H1 (cell line): ENCODE data around the gene OTUB1. TPM values are rescaled to one million over a fixed set of nuclear protein-coding genes. Genes with fewer than 3 reads are reported as not detected.

Source experiments
- CTCF ChIA-PET: fragments of 300-600 bp; sonication (Branson Sonifier 250); formaldehyde crosslinking; loops from one replicate; lab custom pipeline; 2021; ENCODE audit not compliant: partially characterized antibody; lab: Charles Lee
- POLR2A ChIA-PET: fragments of 300-600 bp; sonication (Branson Sonifier 250); formaldehyde crosslinking; loops from one replicate; lab custom pipeline; 2021; ENCODE audit warnings: inconsistent platforms; ENCODE audit not compliant: partially characterized antibody; lab: Charles Lee
- DNase-seq, 2 experiments: peaks; one replicate each; pipeline versions ENCODE4 v3.0.0 to v3.0.0-alpha.2; 2010 to 2022; ENCODE audit warnings: low spot score in 2 of 2, low read depth in 1 of 2, mixed read lengths in 1 of 2
- FAIRE-seq: peaks from 2 replicates; lab custom pipeline; 2011; peaks lifted over from hg19 to GRCh38; lab: Jason Lieb, UNC
- H2AFZ ChIP-seq: 2 replicates; pipeline ENCODE4 v1.8.1; 2012; ENCODE audit warnings: low read length, inconsistent platforms
- H2AK5ac ChIP-seq: 2 replicates; pipeline ENCODE4 v1.6.1; 2013; ENCODE audit warnings: low read depth, low read length
- H2BK120ac ChIP-seq: replicated peaks from 2 replicates; pipeline ENCODE3; 2013; ENCODE audit warnings: low read depth, low read length, inconsistent platforms
- H2BK12ac ChIP-seq: 2 replicates; pipeline ENCODE4 v1.6.1; 2013; ENCODE audit warnings: low read depth, low read length
- H2BK15ac ChIP-seq: 2 replicates; pipeline ENCODE4 v1.6.1; 2013; ENCODE audit warnings: low read length
- H2BK20ac ChIP-seq: 2 replicates; pipeline ENCODE4 v1.6.1; 2013; ENCODE audit warnings: low read length
- H2BK5ac ChIP-seq: 2 replicates; pipeline ENCODE4 v1.6.1; 2013; ENCODE audit warnings: low read depth, low read length
- H3K14ac ChIP-seq: 2 replicates; pipeline ENCODE4 v1.6.1; 2013; ENCODE audit warnings: inconsistent platforms; ENCODE audit not compliant: insufficient read length
- H3K18ac ChIP-seq: 2 replicates; pipeline ENCODE4 v1.6.1; 2013; ENCODE audit warnings: low read length; ENCODE audit errors: extremely low read depth
- H3K23ac ChIP-seq: 2 replicates; pipeline ENCODE4 v1.6.1; 2013; ENCODE audit warnings: inconsistent platforms; ENCODE audit not compliant: insufficient read length
- H3K23me2 ChIP-seq: 2 replicates; pipeline ENCODE4 v1.6.1; 2013; ENCODE audit warnings: low read depth, low read length
- H3K27ac ChIP-seq: 2 replicates; pipeline ENCODE4 v1.6.1; 2011; ENCODE audit warnings: low read depth, low read length, inconsistent platforms
- H3K27me3 ChIP-seq, 4 experiments: replicated peaks in 1 of 4; 1 replicate in 1 of 4; 2 replicates in 3 of 4; pipeline versions ENCODE4 v1.6.1 to v1.8.1; 2011 to 2013; ENCODE audit warnings: low read length in 3 of 4, mild to moderate bottlenecking in 3 of 4, inconsistent platforms in 2 of 4, mixed read lengths in 2 of 4, moderate library complexity in 1 of 4; ENCODE audit not compliant: control insufficient read depth in 3 of 4, insufficient read depth in 3 of 4; ENCODE audit errors: extremely low read depth in 1 of 4
- H3K36me3 ChIP-seq, 4 experiments: 2 replicates each; pipeline versions ENCODE4 v1.6.1 to v1.8.1; 2011 to 2013; ENCODE audit warnings: mild to moderate bottlenecking in 4 of 4, low read length in 3 of 4, moderate library complexity in 2 of 4, control low read depth in 1 of 4, inconsistent platforms in 1 of 4; ENCODE audit not compliant: insufficient read depth in 4 of 4, control insufficient read depth in 2 of 4
- H3K4ac ChIP-seq: replicated peaks from 2 replicates; pipeline ENCODE3; 2013; ENCODE audit warnings: low read length, low read depth, mixed read lengths, inconsistent platforms; ENCODE audit not compliant: insufficient read length
- H3K4me1 ChIP-seq, 4 experiments: replicated peaks in 1 of 4; 1 replicate in 1 of 4; 2 replicates in 3 of 4; pipeline versions ENCODE4 v1.6.1 to v1.8.1; 2011 to 2013; ENCODE audit warnings: low read length in 3 of 4, inconsistent platforms in 2 of 4, mixed read lengths in 1 of 4; ENCODE audit not compliant: insufficient read depth in 4 of 4, control insufficient read depth in 3 of 4
- H3K4me2 ChIP-seq, 2 experiments: 2 replicates each; pipeline versions ENCODE4 v1.6.1 to v1.8.1; 2011 to 2013; ENCODE audit warnings: low read depth in 2 of 2, low read length in 2 of 2, control low read depth in 1 of 2, inconsistent platforms in 1 of 2, mild to moderate bottlenecking in 1 of 2; ENCODE audit not compliant: insufficient read depth in 1 of 2
- H3K4me3 ChIP-seq, 4 experiments: fragments of 200-600, 300-600 bp in 1 of 4; sonication (generic), shearing (Covaris generic), sonication (Bioruptor Twin) in 1 of 4; 2 replicates each; pipeline versions ENCODE4 v1.5.1 to v1.8.1; 2011 to 2016; ENCODE audit warnings: low read length in 4 of 4, low read depth in 3 of 4, control low read depth in 2 of 4, inconsistent platforms in 2 of 4, mild to moderate bottlenecking in 2 of 4, mixed read lengths in 1 of 4, moderate library complexity in 1 of 4; ENCODE audit not compliant: insufficient read depth in 2 of 4; ENCODE audit errors: extremely low read depth in 1 of 4
- H3K56ac ChIP-seq: replicated peaks from 2 replicates; pipeline ENCODE3; 2013; ENCODE audit warnings: low read depth, mild to moderate bottlenecking, mixed read lengths, low read length, inconsistent platforms; ENCODE audit not compliant: insufficient read length
- H3K79me1 ChIP-seq: 2 replicates; pipeline ENCODE4 v1.6.1; 2013; ENCODE audit warnings: low read depth, low read length, control low read depth
- H3K79me2 ChIP-seq, 2 experiments: 2 replicates each; pipeline versions ENCODE4 v1.6.1 to v1.8.1; 2012 to 2013; ENCODE audit warnings: low read length in 2 of 2, mild to moderate bottlenecking in 2 of 2, inconsistent platforms in 1 of 2; ENCODE audit not compliant: insufficient read depth in 2 of 2, control insufficient read depth in 1 of 2
- H3K9ac ChIP-seq, 4 experiments: replicated peaks in 1 of 4; 1 replicate in 1 of 4; 2 replicates in 3 of 4; pipeline versions ENCODE4 v1.6.1 to v1.8.1; 2011 to 2013; ENCODE audit warnings: low read depth in 3 of 4, low read length in 3 of 4, control low read depth in 2 of 4, mild to moderate bottlenecking in 2 of 4, moderate library complexity in 2 of 4, inconsistent platforms in 1 of 4; ENCODE audit errors: extremely low read depth in 1 of 4
- H3K9me3 ChIP-seq, 2 experiments: 2 replicates each; pipeline versions ENCODE4 v1.6.1 to v1.8.1; 2012 to 2013; ENCODE audit warnings: mild to moderate bottlenecking in 2 of 2, moderate library complexity in 2 of 2, control low read depth in 1 of 2, inconsistent platforms in 1 of 2, low read depth in 1 of 2, low read length in 1 of 2, mixed read lengths in 1 of 2; ENCODE audit not compliant: insufficient read depth in 2 of 2
- H4K20me1 ChIP-seq, 2 experiments: replicated peaks in 1 of 2; 2 replicates each; pipeline versions ENCODE3 to v1.8.1; 2011 to 2013; ENCODE audit warnings: inconsistent platforms in 2 of 2, low read length in 2 of 2, mild to moderate bottlenecking in 1 of 2; ENCODE audit not compliant: insufficient read depth in 2 of 2, control insufficient read depth in 1 of 2
- H4K5ac ChIP-seq: 2 replicates; pipeline ENCODE4 v1.6.1; 2013; ENCODE audit warnings: low read length, low read depth, mixed read lengths, inconsistent platforms; ENCODE audit not compliant: insufficient read length
- H4K8ac ChIP-seq: 2 replicates; pipeline ENCODE4 v1.8.0; 2013; ENCODE audit warnings: mild to moderate bottlenecking, moderate library complexity, low read length, inconsistent platforms; ENCODE audit not compliant: insufficient read depth; ENCODE audit errors: extremely low read depth
- H4K91ac ChIP-seq: replicated peaks from 2 replicates; pipeline ENCODE3; 2013; ENCODE audit warnings: low read length, mixed read lengths, inconsistent platforms; ENCODE audit not compliant: insufficient read length
- BRCA1 ChIP-seq: IDR thresholded peaks from 2 replicates; pipeline ENCODE4 v1.6.1; 2012; ENCODE audit warnings: low read depth, low read length, improper control_type of control experiment
- CBX5 ChIP-seq: fragments of 300-800, 300-1000 bp; sonication (generic); IDR thresholded peaks from 2 replicates; pipeline ENCODE4 v1.7.1; 2016; ENCODE audit warnings: antibody characterized with exemption, low read length, low read depth
- CTBP2 ChIP-seq: IDR thresholded peaks from 2 replicates; pipeline ENCODE4 v1.7.0; 2011; ENCODE audit warnings: borderline replicate concordance, mild to moderate bottlenecking, moderate library complexity, mixed read lengths, low read length; ENCODE audit not compliant: insufficient read depth, insufficient read length
- GABPA ChIP-seq: IDR thresholded peaks from 2 replicates; pipeline ENCODE4 v1.6.1; 2011; ENCODE audit warnings: mild to moderate bottlenecking, low read length, moderate library complexity, borderline replicate concordance; ENCODE audit not compliant: insufficient read depth
- HDAC2 ChIP-seq, 2 experiments: fragments of 300-600 bp in 1 of 2; sonication (generic) in 1 of 2; IDR thresholded peaks; 2 replicates each; pipeline ENCODE4 v1.6.1; 2011 to 2012; ENCODE audit warnings: low read depth in 2 of 2, low read length in 2 of 2, mild to moderate bottlenecking in 2 of 2, moderate library complexity in 2 of 2, borderline replicate concordance in 1 of 2, inconsistent platforms in 1 of 2
- JUND ChIP-seq: IDR thresholded peaks from 2 replicates; pipeline ENCODE4 v1.6.1; 2011; ENCODE audit warnings: mild to moderate bottlenecking, improper control_type of control experiment, low read length
- KDM4A ChIP-seq: IDR thresholded peaks from one replicate; pipeline ENCODE4 v1.7.1; 2012; ENCODE audit warnings: low read depth, mild to moderate bottlenecking, moderate library complexity, low read length, inconsistent platforms; ENCODE audit not compliant: severe bottlenecking
- RXRA ChIP-seq: IDR thresholded peaks from 2 replicates; pipeline ENCODE4 v1.6.1; 2011; ENCODE audit warnings: low read depth, mild to moderate bottlenecking, low read length, moderate library complexity; ENCODE audit not compliant: insufficient read depth
- SIN3A ChIP-seq, 2 experiments: IDR thresholded peaks in 1 of 2; conservative IDR thresholded peaks in 1 of 2; 2 replicates each; pipeline ENCODE4 v1.6.1; 2011 to 2012; ENCODE audit warnings: low read length in 2 of 2, improper control_type of control experiment in 1 of 2, low read depth in 1 of 2, mild to moderate bottlenecking in 1 of 2
- SP1 ChIP-seq: IDR thresholded peaks from 2 replicates; pipeline ENCODE4 v1.6.1; 2011; ENCODE audit warnings: low read depth, low read length
- SP4 ChIP-seq: IDR thresholded peaks from 2 replicates; pipeline ENCODE4 v1.6.1; 2012; ENCODE audit warnings: low read length, inconsistent platforms
- WGBS, 2 experiments: shearing (Covaris generic) in 1 of 2; methylation state at CpG; one replicate each; pipeline versions ENCODE4 v1.1.6 to v1.1.7; 2013 to 2015; ENCODE audit warnings: low lambda C conversion rate in 2 of 2, mixed read lengths in 2 of 2, inconsistent platforms in 1 of 2, low coverage in 1 of 2, missing lambda C conversion rate in 1 of 2; ENCODE audit not compliant: insufficient replicate concordance in 2 of 2, insufficient coverage in 1 of 2, insufficient read length in 1 of 2; ENCODE audit errors: extremely low coverage in 1 of 2, missing lambda C conversion rate in 1 of 2; 5-methylcytosine and 5-hydroxymethylcytosine counted together
- polyA plus RNA-seq, 7 experiments: library from polyadenylated mRNA; depleted of rRNA in 3 of 7; stranded (reverse) in 5 of 7; unstranded in 2 of 7; fragments of >200 nt in 5 of 7; fragments of 200-250 nt in 2 of 7; gene quantifications; 1 replicate in 5 of 7; 2 replicates in 1 of 7; 4 replicates in 1 of 7; pipeline versions ENCODE4 v1.2.1 to v1.2.3, GENCODE V29; 2011 to 2013; ENCODE audit warnings: missing spikeins in 2 of 7, mixed read lengths in 2 of 7
- total RNA-seq: library from RNA; stranded (reverse); fragmentation: NEBNext Ultra II Directional; extraction: Animal tissue kit (Norgen Biotek cat#: 25700); gene quantifications from 2 replicates; pipeline ENCODE4 v1.2.1, GENCODE V29; 2021
- TF ChIP-seq, protein P1 (sequence below): IDR thresholded peaks from 2 replicates; pipeline ENCODE4 v1.6.1; 2012; ENCODE audit warnings: inconsistent platforms

OTUB1 gene
- total and polyA plus RNA-seq, 2 of the 8 experiments (the other 6 are each of a cell fraction or from before 2014, with no cell fraction given), result 110 to 274 TPM

DNA sequence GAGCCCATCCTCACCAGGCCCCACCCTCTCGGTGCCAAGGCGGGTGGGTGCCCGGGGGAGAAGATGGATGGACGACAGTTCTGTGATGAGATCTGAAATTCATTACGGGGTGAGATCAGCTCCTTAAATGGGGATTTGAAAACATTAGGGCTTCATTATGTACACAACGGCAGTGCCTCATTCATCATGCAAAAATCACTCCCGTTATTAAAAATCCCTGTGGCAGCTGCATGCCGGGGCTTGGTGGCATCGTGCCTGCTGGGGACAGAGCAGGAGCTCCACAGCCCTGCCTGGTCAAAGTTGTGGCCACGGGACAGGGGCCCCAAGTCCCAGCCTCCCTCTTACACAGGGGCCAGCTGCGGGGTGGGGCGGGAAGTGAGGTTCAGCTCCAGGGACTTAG, 20.2 kb downstream of the OTUB1 start:
- no peaks in the 10 kb centered on the region; the same call in 1 of the 2 replicates for H3K79me1 ChIP-seq
- WGBS, 2 experiments, result 90% methylated on average over 12 of the region's 12 CpGs; no CpG with 5 or more reads in 1 of the 2 experiments
- no peak overlapping the region for H3K4ac ChIP-seq
- no peak overlapping the region for H2AFZ ChIP-seq
- TF ChIP-seq HDAC2 (IDR thresholded peaks at IDR 0.05; ENCODE audit: borderline replicate concordance in 1 of 2, low read depth in 2 of 2, low read length in 2 of 2) (no peak), SP4 (no peak), SP1 (no peak), BRCA1 (no peak), CBX5 (no peak), JUND (no peak), CTBP2 (no peak), SIN3A (conservative IDR thresholded peaks at IDR 0.05 in 1 of 2, IDR thresholded peaks at IDR 0.05 in 1 of 2; ENCODE audit: low read depth in 1 of 2, low read length in 2 of 2) (no peak), KDM4A (no peak), GABPA (no peak), RXRA (no peak)
- TF ChIP-seq, protein P1, sequence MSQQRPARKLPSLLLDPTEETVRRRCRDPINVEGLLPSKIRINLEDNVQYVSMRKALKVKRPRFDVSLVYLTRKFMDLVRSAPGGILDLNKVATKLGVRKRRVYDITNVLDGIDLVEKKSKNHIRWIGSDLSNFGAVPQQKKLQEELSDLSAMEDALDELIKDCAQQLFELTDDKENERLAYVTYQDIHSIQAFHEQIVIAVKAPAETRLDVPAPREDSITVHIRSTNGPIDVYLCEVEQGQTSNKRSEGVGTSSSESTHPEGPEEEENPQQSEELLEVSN, result no peak
- TF ChIP-seq, all 59 proteins: peak for 0
- Histone ChIP-seq H2BK5ac (no peak overlapping the region), H4K8ac (no peak overlapping the region), H3K27me3 (peaks cover 32 to 89% (median 74%) of the 10 kb centered on the region in 4 experiments), H2AK5ac (no peak overlapping the region), H3K36me3 (no peaks in the 10 kb centered on the region), H2BK12ac (no peak overlapping the region), H4K91ac (no peak overlapping the region), H3K23me2 (peaks cover 21% of the 10 kb centered on the region; the same call in 1 of the 2 replicates), H3K4me2 (no peak overlapping the region; a peak in 1 of 4 replicates), H3K4me3 (no peak overlapping the region), H3K56ac (no peak overlapping the region), H4K5ac (no peak overlapping the region), H2BK120ac (no peak overlapping the region), H2BK20ac (no peak overlapping the region), H3K14ac (no peak overlapping the region), H4K20me1 (peaks cover 2 to 5% of the 10 kb centered on the region in 2 experiments), H3K23ac (no peak overlapping the region), H3K9ac (no peak overlapping the region), H3K9me3 (peaks cover 0 to 6% of the 10 kb centered on the region in 2 experiments; a peak in 1 of 4 replicates), H3K79me2 (no peaks in the 10 kb centered on the region), H3K4me1 (peaks cover 0 to 15% (median 10%) of the 10 kb centered on the region in 4 experiments; a peak in 5 of 7 replicates), H2BK15ac (no peak overlapping the region), H3K27ac (no peak overlapping the region), H3K18ac (no peak overlapping the region; the same call in 1 of the 2 replicates)
- no peak for FAIRE-seq
- DNase-seq, result no peak
- POLR2A ChIA-PET, result interaction anchor here (0.6 to 2.7 kb wide), 8 partner anchors 8 to 179 kb away, joined by 3 to 11 read pairs (median 4); no protein-coding TSS in a partner anchor
- CTCF ChIA-PET, result interaction anchor here (0.7 to 6.3 kb wide), 13 partner anchors 11 to 169 kb away, joined by 3 to 43 read pairs (median 3); no protein-coding TSS in a partner anchor
